ENCODE results near the gene ITGB3BP.
A peak's percentile ranks its signal among the peaks of the same experiment; 100 is the strongest.
"Not testable (repeated sequence)": the region's sequence is repeated elsewhere in the genome, so short reads cannot be mapped to it uniquely, and the experiment has no call there.

ITGB3BP gene

DNA sequence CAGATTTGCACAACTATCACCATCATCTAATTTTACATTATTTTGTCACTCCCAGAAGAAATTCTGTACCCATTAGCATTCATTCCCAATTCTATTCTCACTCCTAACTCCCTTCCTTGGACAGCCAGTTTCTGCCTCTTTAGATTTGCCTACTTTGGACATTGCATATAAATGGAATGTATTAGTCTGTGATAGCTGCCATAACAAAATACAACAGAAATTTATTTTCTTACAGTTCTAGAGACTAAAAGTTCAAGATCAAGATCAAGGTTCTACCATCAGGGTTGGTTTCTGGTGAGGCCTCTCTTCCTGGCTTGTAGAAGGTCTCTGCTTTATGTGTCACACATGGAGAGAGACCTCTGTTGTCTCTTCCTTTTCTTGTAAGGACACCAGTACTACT is 93.7 kb downstream of the ITGB3BP start:
- TF ChIP-seq, protein P1, sequence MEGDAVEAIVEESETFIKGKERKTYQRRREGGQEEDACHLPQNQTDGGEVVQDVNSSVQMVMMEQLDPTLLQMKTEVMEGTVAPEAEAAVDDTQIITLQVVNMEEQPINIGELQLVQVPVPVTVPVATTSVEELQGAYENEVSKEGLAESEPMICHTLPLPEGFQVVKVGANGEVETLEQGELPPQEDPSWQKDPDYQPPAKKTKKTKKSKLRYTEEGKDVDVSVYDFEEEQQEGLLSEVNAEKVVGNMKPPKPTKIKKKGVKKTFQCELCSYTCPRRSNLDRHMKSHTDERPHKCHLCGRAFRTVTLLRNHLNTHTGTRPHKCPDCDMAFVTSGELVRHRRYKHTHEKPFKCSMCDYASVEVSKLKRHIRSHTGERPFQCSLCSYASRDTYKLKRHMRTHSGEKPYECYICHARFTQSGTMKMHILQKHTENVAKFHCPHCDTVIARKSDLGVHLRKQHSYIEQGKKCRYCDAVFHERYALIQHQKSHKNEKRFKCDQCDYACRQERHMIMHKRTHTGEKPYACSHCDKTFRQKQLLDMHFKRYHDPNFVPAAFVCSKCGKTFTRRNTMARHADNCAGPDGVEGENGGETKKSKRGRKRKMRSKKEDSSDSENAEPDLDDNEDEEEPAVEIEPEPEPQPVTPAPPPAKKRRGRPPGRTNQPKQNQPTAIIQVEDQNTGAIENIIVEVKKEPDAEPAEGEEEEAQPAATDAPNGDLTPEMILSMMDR (conservative IDR thresholded peaks at IDR 0.05; ENCODE audit: low read depth, low read length) = no peak
- no peak overlapping the region for H3K4me3 ChIP-seq (ENCODE audit: low read depth, low read length)
- DNase-seq (ENCODE audit: low read depth) = no peak

DNA sequence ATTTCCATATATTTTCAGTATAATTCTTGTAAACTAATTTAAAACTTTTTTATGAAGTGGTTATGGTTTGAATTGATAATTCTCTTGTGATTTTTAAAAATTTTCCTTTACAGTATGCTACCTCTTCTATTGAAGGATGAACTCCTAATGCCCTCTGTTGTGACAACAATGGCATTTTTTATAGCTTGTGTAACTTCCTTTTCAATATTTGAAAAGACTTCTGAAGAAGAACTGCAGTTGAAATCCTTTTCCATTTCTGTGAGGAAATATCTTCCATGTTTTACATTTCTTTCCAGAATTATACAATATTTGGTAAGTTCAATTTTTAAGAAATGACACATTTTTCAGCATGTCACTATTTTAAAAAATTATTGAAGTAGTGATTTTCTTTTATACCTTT is 94.2 kb downstream of the ITGB3BP start:
- H3K4me3 ChIP-seq (ENCODE audit: low read depth, low read length) = no peak overlapping the region
- TF ChIP-seq, protein P1 (conservative IDR thresholded peaks at IDR 0.05; ENCODE audit: low read depth, low read length) = no peak
- DNase-seq (ENCODE audit: low read depth) = no peak

DNA sequence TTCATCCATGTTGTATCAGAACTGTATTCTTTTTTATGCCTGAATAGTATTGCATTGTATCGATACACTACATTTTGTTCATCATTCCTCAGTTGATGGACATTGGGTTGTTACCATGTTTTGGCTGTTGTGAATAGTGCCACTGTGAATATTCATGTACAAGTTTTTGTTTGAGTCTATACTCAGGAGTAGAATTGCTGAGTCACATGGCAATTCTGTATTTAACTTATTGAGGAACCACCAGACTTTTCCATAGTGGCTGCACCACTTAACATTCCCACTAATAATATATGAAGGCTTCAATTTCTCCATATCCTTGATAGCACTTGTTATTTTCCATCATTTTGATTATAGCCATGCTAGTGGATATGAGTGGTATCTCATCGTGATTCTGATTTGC is 99.4 kb downstream of the ITGB3BP start:
- TF ChIP-seq, protein P1 (conservative IDR thresholded peaks at IDR 0.05; ENCODE audit: low read depth, low read length) = no peak
- no peak overlapping the region for H3K4me3 ChIP-seq (ENCODE audit: low read depth, low read length)
- no peak for DNase-seq (ENCODE audit: low read depth)

DNA sequence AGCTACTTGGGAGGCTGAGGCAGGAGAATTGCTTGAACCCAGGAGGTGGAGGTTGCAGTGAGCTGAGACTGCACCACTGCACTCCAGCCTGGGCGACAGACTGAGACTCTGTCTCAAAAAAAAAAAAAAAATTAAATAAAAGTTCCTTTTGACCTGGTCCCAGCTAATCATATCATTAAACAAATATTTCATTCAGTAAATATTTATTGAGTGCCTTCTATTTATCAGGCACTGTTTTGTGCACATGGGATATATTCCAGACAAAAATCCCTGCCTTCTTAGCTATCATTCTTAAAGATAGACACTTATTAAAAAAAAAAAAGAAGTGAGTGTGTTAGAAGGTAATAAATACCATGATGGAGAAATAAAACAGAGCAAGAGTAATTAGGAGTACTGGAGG is 102.3 kb downstream of the ITGB3BP start:
- not testable (repeated sequence) for DNase-seq (ENCODE audit: low read depth); H3K4me3 ChIP-seq (ENCODE audit: low read depth, low read length)

DNA sequence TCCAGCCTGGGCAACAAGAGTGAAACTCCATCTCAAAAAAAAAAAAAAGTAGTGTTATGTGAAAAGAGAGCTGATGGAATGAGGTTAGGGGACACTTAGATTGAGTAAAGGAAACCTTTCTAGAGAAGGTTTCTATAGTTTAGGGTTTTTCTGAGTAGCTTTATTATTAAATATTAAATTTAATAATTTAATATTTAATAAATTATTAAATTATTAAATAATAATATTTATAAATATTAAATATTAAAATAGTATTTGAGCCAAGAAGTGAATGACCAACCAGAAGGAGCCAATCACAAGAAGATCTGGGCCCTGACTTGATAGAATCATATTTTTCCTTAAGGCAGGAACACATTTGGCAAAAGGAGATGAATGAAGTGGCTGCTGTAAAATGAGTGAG is 104.9 kb downstream of the ITGB3BP start:
- DNase-seq (ENCODE audit: low read depth) = no peak
- H3K4me3 ChIP-seq (ENCODE audit: low read depth, low read length) = no peak overlapping the region
- TF ChIP-seq, protein P1 (conservative IDR thresholded peaks at IDR 0.05; ENCODE audit: low read depth, low read length) = no peak

DNA sequence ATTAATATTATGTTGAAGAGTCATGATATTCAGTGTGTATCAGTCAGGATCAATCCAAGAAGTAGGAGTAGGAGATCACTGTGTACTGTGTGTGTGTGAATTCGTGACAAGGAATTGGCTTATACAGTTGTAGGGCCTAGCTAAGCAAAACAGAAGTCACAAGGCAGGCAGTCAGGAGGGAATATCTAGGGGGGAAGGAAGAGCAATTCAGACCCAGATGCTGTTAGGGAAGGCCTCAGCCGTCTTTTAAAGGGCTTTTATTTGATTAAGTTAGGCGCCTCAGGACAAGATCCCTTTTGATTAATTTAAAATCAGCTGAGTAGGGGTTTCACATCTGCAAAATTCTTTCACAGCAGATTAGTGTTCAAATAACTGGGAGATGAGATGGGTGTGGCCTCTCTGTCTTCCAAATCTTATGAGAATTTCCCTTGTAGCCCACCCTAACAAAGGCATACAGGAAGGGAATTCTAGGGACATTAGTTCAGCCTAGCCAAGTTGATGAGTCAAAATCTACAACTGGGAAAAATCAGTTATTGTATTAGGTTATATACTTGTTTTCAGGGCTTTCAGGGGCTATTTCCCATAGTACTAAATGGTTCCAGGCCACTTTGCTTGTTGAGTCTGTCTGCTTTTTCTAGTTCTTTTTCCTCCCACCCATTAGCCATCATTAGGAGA is 108.2 kb downstream of the ITGB3BP start:
- no peak for DNase-seq (ENCODE audit: low read depth)
- no peak overlapping the region for H3K4me3 ChIP-seq (ENCODE audit: low read depth, low read length)
- TF ChIP-seq, protein P1 (conservative IDR thresholded peaks at IDR 0.05; ENCODE audit: low read depth, low read length) = no peak

DNA sequence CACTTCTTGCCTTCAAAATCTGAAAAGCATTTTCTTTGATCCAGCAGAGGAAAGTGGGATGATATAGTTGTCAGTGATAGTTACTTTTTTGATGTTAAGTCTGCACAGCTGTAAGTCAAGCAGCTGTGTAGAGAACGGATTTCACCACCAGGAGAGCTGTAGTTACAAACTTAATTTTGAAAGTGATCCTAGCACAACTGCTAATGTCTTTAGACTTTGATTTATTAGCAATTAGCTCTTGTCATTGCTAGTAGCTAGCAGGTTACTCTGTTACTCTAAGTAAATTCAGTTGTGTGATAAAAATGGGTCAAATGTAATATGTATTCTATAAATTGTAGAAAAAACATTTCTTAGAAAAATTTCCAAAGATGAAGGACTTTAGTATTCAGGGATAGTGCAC is 109.6 kb downstream of the ITGB3BP start:
- TF ChIP-seq, protein P1 (conservative IDR thresholded peaks at IDR 0.05; ENCODE audit: low read depth, low read length) = peak; percentile 19
- H3K4me3 ChIP-seq (ENCODE audit: low read depth, low read length) = no peak overlapping the region
- no peak for DNase-seq (ENCODE audit: low read depth)

Data from choroid plexus epithelial cell (primary cell).